Ishikawa (cell line): Measurements from ENCODE around the gene SMYD2.

Experiments
- CEBPB ChIP-seq: IDR thresholded peaks from 2 replicates; pipeline ENCODE4 v1.6.1; 2012
- CREB1 ChIP-seq: IDR thresholded peaks from 2 replicates; pipeline ENCODE4 v1.6.1; 2012; ENCODE audit warnings: low read depth
- EP300 ChIP-seq: IDR thresholded peaks from 2 replicates; pipeline ENCODE4 v1.6.1; 2012; ENCODE audit warnings: borderline replicate concordance
- FOXM1 ChIP-seq: IDR thresholded peaks from 2 replicates; pipeline ENCODE4 v1.6.1; 2012; ENCODE audit warnings: low read depth, borderline replicate concordance
- MAX ChIP-seq: IDR thresholded peaks from 2 replicates; pipeline ENCODE4 v1.6.1; 2012
- NFIC ChIP-seq: IDR thresholded peaks from 2 replicates; pipeline ENCODE4 v1.6.1; 2012
- RAD21 ChIP-seq: IDR thresholded peaks from 2 replicates; pipeline ENCODE4 v1.6.1; 2012; ENCODE audit warnings: low read depth
- REST ChIP-seq: IDR thresholded peaks from 2 replicates; pipeline ENCODE4 v1.6.1; 2012; ENCODE audit warnings: low read depth, mild to moderate bottlenecking
- TAF1 ChIP-seq: IDR thresholded peaks from 2 replicates; pipeline ENCODE4 v1.6.1; 2012; ENCODE audit warnings: low read depth, mild to moderate bottlenecking
- TCF12 ChIP-seq: IDR thresholded peaks from 2 replicates; pipeline ENCODE4 v1.6.1; 2012; ENCODE audit warnings: low read depth
- TEAD4 ChIP-seq: IDR thresholded peaks from 2 replicates; pipeline ENCODE4 v1.6.1; 2012
- USF1 ChIP-seq: IDR thresholded peaks from 2 replicates; pipeline ENCODE4 v1.6.1; 2012
- YY1 ChIP-seq: IDR thresholded peaks from 2 replicates; pipeline ENCODE4 v1.6.1; 2012; ENCODE audit warnings: low read depth
- ZBTB7A ChIP-seq: IDR thresholded peaks from 2 replicates; pipeline ENCODE4 v1.6.1; 2012; ENCODE audit warnings: low read depth

GRCh38 chr1:214247501-214248041, 33.4 kb upstream of the SMYD2 start:
- TF ChIP-seq TCF12 = no peak
- no peak for TF ChIP-seq TAF1
- no peak for TF ChIP-seq RAD21
- no peak for TF ChIP-seq REST
- TF ChIP-seq MAX = no peak
- TF ChIP-seq USF1 = no peak
- no peak for TF ChIP-seq YY1
- TF ChIP-seq NFIC = no peak
- TF ChIP-seq TEAD4 = no peak
- no peak for TF ChIP-seq EP300
- no peak for TF ChIP-seq FOXM1
- no peak for TF ChIP-seq CREB1
- TF ChIP-seq CEBPB = no peak
- TF ChIP-seq ZBTB7A = no peak
